OCI-LY3 (cell line): Measurements from ENCODE around the gene TMEM198.

Experiments used
- CTCF ChIP-seq: fragments of 200-600, 300-600 bp; sonication (generic); IDR thresholded peaks from 2 replicates; pipeline ENCODE4 v1.5.1; 2014; ENCODE audit warnings: antibody characterized with exemption, low read length, low read depth
- EZH2phosphoT487 ChIP-seq: fragments of 200-600 bp; shearing (Covaris generic); IDR thresholded peaks from 2 replicates; pipeline ENCODE4 v1.6.1; 2018; ENCODE audit warnings: antibody characterized with exemption, mixed run types, low read depth

- TF ChIP-seq CTCF, result no peak
- TF ChIP-seq EZH2phosphoT487, result no peak
Measured at GRCh38 chr2:219547621-219548020, 3.8 kb downstream of the TMEM198 start.
